Smooth muscle cell of the umbilical artery (primary cell): ENCODE data around the gene OR10S1. TPM values are rescaled to one million over a fixed set of nuclear protein-coding genes. Genes with fewer than 3 reads are reported as not detected.

Experiments
- total RNA-seq: library from RNA; depleted of rRNA; stranded (reverse); fragments of >200 nt; gene quantifications from 2 replicates; pipeline ENCODE4 v1.2.3, GENCODE V29; 2014

Gene OR10S1, protein sequence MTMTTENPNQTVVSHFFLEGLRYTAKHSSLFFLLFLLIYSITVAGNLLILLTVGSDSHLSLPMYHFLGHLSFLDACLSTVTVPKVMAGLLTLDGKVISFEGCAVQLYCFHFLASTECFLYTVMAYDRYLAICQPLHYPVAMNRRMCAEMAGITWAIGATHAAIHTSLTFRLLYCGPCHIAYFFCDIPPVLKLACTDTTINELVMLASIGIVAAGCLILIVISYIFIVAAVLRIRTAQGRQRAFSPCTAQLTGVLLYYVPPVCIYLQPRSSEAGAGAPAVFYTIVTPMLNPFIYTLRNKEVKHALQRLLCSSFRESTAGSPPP
- total RNA-seq, result not detected in 2 replicates

GRCh38 chr11:123977731-123978347 lies at the start of gene OR10S1:
OR10S1 (minus strand) TSS chr11:123977781; CDS start chr11:123977664, 117 bp downstream.

DNA sequence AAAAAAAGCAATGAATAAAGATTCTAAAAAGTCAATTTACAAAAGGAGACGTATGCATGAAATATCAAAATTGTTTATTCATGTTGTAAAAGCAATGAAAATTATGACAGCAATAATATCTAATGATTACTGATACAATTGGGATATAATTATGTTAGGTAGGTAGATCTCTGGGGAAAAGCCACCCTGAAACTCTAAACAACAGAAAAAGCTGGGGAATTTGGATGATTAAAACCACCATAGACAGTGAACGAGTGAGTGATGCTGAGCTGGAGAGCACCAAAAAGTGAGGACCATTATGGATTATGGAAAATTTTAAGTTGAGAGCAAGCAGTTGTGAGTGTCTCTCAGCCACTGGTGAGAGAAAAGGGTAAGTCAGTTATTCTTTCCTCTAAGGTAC lies 48.9 kb upstream of the OR10S1 start, which contains the start of gene OR10G8:
Gene OR10G8 (plus strand): TSS at position 301 of the 400 bp plus-strand sequence. CDS start 2,825 bp downstream, outside the sequence.

GRCh38 chr11:124012697-124013096 lies 35.1 kb upstream of the OR10S1 start, which contains the start of gene OR10G4:
OR10G4 (plus strand) TSS chr11:124012997; CDS start chr11:124015575, 2,578 bp downstream.

DNA sequence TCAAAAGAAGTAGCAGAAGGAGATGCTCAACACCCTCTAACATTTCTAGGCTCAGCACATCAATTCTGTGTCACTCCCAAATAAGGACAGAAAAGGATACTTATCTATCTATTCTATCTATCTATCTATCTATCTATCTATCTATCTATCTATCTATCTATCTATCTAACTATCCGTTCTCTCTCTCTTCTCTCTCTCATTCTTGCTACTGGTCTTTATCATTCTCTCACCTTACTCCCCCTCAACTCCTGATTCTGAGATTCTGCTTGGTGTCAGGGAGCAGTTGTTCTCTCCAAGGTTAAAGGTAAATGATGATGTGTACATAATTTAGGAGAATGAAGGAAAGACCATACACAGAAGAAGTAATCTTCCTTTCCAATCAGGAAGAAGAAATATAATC lies 17.5 kb upstream of the OR10S1 start, which contains the start of gene OR10G6:
Gene OR10G6 (minus strand): TSS at position 43 of the 400 bp plus-strand sequence. CDS start 0 bp downstream, at position 43.

GRCh38 chr11:123943738-123944137 lies 33.8 kb downstream of the OR10S1 start, which contains the start of gene OR6T1:
OR6T1 (minus strand) TSS chr11:123943838; CDS start chr11:123943838, 0 bp downstream.

DNA sequence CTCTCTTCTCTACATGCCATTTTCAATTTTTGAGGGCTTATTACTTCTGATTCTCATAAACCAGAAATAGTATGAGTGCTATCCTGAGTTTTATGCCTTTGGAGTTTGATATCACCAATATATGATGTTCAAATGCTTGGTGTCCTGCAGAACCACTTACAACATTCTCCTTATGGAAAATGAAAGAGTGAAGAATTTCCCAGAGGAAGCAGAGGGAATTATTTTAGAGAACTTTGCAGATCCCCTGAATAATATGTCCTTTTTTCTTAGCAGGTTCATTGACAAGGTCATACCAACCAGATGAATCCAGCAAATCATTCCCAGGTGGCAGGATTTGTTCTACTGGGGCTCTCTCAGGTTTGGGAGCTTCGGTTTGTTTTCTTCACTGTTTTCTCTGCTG lies 38.3 kb downstream of the OR10S1 start, which contains the start of gene OR4D5:
Gene OR4D5 (plus strand): TSS at position 301 of the 400 bp plus-strand sequence. CDS start 0 bp downstream, at position 301.

Other genes starting within 250 kb of the OR10S1 start
- 6.2 and 9.6 TPM in 2 replicates for gene ZNF202, start 236.1 kb downstream of the OR10S1 start, total RNA-seq
- not detected in 2 replicates for gene OR6X1, start 223.3 kb downstream of the OR10S1 start, total RNA-seq
- not detected in 2 replicates for gene OR6M1, start 171.4 kb downstream of the OR10S1 start, total RNA-seq
- gene TMEM225, start 92.1 kb downstream of the OR10S1 start, total RNA-seq, result not detected in 2 replicates
- gene OR8D4, start 75.6 kb downstream of the OR10S1 start, total RNA-seq, result not detected in 2 replicates
- gene OR4D5, start 38.2 kb downstream of the OR10S1 start, total RNA-seq, result not detected in 2 replicates
- gene OR6T1, start 33.9 kb downstream of the OR10S1 start, total RNA-seq, result not detected in 2 replicates
- gene OR10G6, start 17.4 kb upstream of the OR10S1 start, total RNA-seq, result not detected in 2 replicates
- gene OR10G4, start 35.2 kb upstream of the OR10S1 start, total RNA-seq, result not detected in 2 replicates
- gene OR10G9, start 45.2 kb upstream of the OR10S1 start, total RNA-seq, result not detected in 2 replicates
- gene OR10G8, start 49.0 kb upstream of the OR10S1 start, total RNA-seq, result not detected in 2 replicates
- gene OR10G7, start 63.5 kb upstream of the OR10S1 start, total RNA-seq, result not detected in 2 replicates
- gene VWA5A, start 137.7 kb upstream of the OR10S1 start, total RNA-seq, result 2.9 and 3.0 TPM in 2 replicates
- not detected in 2 replicates for gene OR10D3, start 205.6 kb upstream of the OR10S1 start, total RNA-seq